ENCODE results near the gene FBXL22.
"Not testable (repeated sequence)": the region's sequence is repeated elsewhere in the genome, so short reads cannot be mapped to it uniquely, and the experiment has no call there.

Gene FBXL22

GRCh38 chr15:63615935-63616334 lies 18.7 kb downstream of the FBXL22 start:
- DNase-seq = no peak

GRCh38 chr15:63617147-63617546 lies 20.0 kb downstream of the FBXL22 start:
- DNase-seq = not testable (repeated sequence)

GRCh38 chr15:63617627-63618026 lies 20.4 kb downstream of the FBXL22 start:
- not testable (repeated sequence) for DNase-seq

GRCh38 chr15:63620760-63621159 lies 23.6 kb downstream of the FBXL22 start:
- DNase-seq = not testable (repeated sequence)

GRCh38 chr15:63623232-63623969 lies 26.2 kb downstream of the FBXL22 start:
- DNase-seq = no peak

GRCh38 chr15:63626955-63627354 lies 29.8 kb downstream of the FBXL22 start:
- DNase-seq = no peak

GRCh38 chr15:63628123-63628822 lies 31.1 kb downstream of the FBXL22 start:
- no peak for DNase-seq

- no peak for DNase-seq
Measured at GRCh38 chr15:63630036-63630751, 33.0 kb downstream of the FBXL22 start.

- no peak for DNase-seq
Measured at GRCh38 chr15:63633312-63633711, 36.1 kb downstream of the FBXL22 start.

- no peak for DNase-seq
Measured at GRCh38 chr15:63634154-63634553, 37.0 kb downstream of the FBXL22 start.

GRCh38 chr15:63636518-63637061 lies 39.4 kb downstream of the FBXL22 start:
- no peak for DNase-seq

GRCh38 chr15:63638839-63639238 lies 41.7 kb downstream of the FBXL22 start:
- no peak for DNase-seq

- no peak for DNase-seq
Measured at GRCh38 chr15:63640146-63640545, 43.0 kb downstream of the FBXL22 start.

All from stimulated activated naive CD4-positive, alpha-beta T cell (primary cell).